Ishikawa (cell line): ENCODE results near the gene PLA2G2D.

ENCODE experiments used
- CEBPB ChIP-seq: IDR thresholded peaks from 2 replicates; pipeline ENCODE4 v1.6.1; 2012
- CREB1 ChIP-seq: IDR thresholded peaks from 2 replicates; pipeline ENCODE4 v1.6.1; 2012; ENCODE audit warnings: low read depth
- EGR1 ChIP-seq: IDR thresholded peaks from 2 replicates; pipeline ENCODE4 v1.6.1; 2012
- EP300 ChIP-seq: IDR thresholded peaks from 2 replicates; pipeline ENCODE4 v1.6.1; 2012; ENCODE audit warnings: borderline replicate concordance
- FOXM1 ChIP-seq: IDR thresholded peaks from 2 replicates; pipeline ENCODE4 v1.6.1; 2012; ENCODE audit warnings: low read depth, borderline replicate concordance
- NFIC ChIP-seq: IDR thresholded peaks from 2 replicates; pipeline ENCODE4 v1.6.1; 2012
- RAD21 ChIP-seq: IDR thresholded peaks from 2 replicates; pipeline ENCODE4 v1.6.1; 2012; ENCODE audit warnings: low read depth
- TAF1 ChIP-seq: IDR thresholded peaks from 2 replicates; pipeline ENCODE4 v1.6.1; 2012; ENCODE audit warnings: low read depth, mild to moderate bottlenecking
- TCF12 ChIP-seq: IDR thresholded peaks from 2 replicates; pipeline ENCODE4 v1.6.1; 2012; ENCODE audit warnings: low read depth
- TEAD4 ChIP-seq: IDR thresholded peaks from 2 replicates; pipeline ENCODE4 v1.6.1; 2012
- YY1 ChIP-seq: IDR thresholded peaks from 2 replicates; pipeline ENCODE4 v1.6.1; 2012; ENCODE audit warnings: low read depth
- ZBTB7A ChIP-seq: IDR thresholded peaks from 2 replicates; pipeline ENCODE4 v1.6.1; 2012; ENCODE audit warnings: low read depth
- TF ChIP-seq, protein P1 (sequence below): IDR thresholded peaks from 2 replicates; pipeline ENCODE4 v1.6.1; 2012
- TF ChIP-seq, protein P2 (sequence below): IDR thresholded peaks from 2 replicates; pipeline ENCODE4 v1.6.1; 2012
- TF ChIP-seq, protein P3 (sequence below): IDR thresholded peaks from 2 replicates; pipeline ENCODE4 v1.6.1; 2012; ENCODE audit warnings: low read depth, mild to moderate bottlenecking

Gene PLA2G2D

DNA sequence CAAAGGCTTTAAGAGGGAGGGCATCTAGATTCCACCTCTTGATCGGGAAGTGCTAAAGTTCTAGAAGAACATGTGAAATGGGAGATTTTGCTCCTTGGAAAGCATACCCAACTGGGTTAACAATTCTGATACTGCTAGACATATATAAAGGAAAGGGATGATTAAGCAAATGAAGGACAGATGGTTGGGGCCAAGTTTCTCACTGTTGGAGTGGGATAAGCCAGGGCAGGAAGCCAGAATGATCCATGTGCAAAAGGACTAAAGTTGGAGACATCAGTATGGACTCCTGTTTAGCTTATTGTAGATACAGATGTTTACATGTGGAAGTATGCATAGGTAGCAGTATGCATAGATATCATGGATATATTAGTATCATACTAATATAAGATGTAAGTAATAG lies 32.5 kb downstream of the PLA2G2D start:
- TF ChIP-seq, protein P1, sequence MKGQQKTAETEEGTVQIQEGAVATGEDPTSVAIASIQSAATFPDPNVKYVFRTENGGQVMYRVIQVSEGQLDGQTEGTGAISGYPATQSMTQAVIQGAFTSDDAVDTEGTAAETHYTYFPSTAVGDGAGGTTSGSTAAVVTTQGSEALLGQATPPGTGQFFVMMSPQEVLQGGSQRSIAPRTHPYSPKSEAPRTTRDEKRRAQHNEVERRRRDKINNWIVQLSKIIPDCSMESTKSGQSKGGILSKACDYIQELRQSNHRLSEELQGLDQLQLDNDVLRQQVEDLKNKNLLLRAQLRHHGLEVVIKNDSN, result no peak
- TF ChIP-seq FOXM1 (no peak), NFIC (no peak), CEBPB (no peak), TAF1 (no peak), YY1 (no peak), ZBTB7A (no peak), EGR1 (no peak), CREB1 (no peak), TCF12 (no peak), RAD21 (no peak), EP300 (no peak)
- TF ChIP-seq, protein P2, sequence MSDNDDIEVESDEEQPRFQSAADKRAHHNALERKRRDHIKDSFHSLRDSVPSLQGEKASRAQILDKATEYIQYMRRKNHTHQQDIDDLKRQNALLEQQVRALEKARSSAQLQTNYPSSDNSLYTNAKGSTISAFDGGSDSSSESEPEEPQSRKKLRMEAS, result no peak
- TF ChIP-seq, protein P3, sequence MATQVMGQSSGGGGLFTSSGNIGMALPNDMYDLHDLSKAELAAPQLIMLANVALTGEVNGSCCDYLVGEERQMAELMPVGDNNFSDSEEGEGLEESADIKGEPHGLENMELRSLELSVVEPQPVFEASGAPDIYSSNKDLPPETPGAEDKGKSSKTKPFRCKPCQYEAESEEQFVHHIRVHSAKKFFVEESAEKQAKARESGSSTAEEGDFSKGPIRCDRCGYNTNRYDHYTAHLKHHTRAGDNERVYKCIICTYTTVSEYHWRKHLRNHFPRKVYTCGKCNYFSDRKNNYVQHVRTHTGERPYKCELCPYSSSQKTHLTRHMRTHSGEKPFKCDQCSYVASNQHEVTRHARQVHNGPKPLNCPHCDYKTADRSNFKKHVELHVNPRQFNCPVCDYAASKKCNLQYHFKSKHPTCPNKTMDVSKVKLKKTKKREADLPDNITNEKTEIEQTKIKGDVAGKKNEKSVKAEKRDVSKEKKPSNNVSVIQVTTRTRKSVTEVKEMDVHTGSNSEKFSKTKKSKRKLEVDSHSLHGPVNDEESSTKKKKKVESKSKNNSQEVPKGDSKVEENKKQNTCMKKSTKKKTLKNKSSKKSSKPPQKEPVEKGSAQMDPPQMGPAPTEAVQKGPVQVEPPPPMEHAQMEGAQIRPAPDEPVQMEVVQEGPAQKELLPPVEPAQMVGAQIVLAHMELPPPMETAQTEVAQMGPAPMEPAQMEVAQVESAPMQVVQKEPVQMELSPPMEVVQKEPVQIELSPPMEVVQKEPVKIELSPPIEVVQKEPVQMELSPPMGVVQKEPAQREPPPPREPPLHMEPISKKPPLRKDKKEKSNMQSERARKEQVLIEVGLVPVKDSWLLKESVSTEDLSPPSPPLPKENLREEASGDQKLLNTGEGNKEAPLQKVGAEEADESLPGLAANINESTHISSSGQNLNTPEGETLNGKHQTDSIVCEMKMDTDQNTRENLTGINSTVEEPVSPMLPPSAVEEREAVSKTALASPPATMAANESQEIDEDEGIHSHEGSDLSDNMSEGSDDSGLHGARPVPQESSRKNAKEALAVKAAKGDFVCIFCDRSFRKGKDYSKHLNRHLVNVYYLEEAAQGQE, result no peak

DNA sequence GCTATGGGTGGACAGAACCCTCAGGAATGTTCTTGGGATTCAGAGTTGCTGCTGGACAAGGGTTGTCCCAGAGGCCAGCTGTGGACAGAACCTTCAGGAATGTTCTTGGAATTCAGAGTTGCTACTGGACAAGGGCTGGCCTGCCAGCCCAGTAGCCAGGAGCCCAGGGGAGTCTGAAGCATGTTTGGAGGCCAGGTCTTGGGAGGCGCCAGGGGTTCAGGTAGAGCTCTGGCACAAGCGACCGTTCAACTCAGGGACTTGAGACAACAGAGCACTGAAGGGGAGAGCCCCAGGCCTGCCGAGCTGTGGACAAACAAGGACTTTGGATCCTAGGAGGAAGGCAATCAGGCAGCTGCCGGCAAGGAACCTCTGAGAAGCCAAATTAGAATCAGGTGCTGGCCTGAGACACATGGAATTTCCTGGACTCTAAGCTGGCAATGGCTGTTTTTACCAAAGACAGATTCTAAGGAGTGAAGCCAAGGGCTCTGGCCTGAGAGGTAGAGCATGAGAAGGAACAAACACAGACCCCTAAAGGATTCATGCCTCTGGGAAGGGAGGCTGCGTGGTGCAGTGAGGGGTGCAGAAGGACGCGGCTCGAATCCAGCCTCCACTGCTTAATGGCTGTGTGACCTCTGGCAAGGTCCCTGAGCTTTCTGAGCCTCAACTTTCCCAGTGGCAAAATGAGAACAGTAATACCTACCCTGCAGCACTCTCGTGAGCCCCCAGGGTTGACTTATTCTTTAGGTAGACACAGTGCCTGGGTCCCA lies 36.0 kb downstream of the PLA2G2D start:
- TF ChIP-seq, protein P1, result no peak
- TF ChIP-seq FOXM1, result no peak

DNA sequence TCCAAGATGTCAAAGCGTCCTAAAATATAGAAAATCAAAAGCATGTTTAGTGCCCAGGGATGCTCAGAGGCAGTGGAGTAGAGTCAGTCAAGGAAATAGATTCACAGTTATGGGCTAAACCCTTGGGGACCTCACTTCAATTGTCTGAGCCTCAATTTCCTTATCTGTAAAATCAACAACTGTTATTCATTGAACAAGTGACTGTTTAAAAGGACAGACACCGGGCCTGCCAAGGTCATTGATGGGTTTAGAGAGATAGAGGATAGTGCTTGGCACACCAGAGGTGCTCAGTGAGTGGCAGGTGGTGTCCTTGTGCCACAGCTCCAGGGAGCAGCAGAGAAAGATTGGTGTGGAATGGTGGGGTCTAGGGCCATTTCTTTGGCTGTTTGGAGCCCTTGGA lies 36.6 kb downstream of the PLA2G2D start:
- TF ChIP-seq YY1 (no peak), CEBPB (no peak), NFIC (no peak), TCF12 (no peak), TEAD4 (no peak), ZBTB7A (no peak), EGR1 (no peak), EP300 (no peak), CREB1 (no peak), RAD21 (no peak), FOXM1 (no peak), TAF1 (no peak)
- TF ChIP-seq, protein P1, result no peak
- TF ChIP-seq, protein P3, result no peak
- TF ChIP-seq, protein P2, result no peak

DNA sequence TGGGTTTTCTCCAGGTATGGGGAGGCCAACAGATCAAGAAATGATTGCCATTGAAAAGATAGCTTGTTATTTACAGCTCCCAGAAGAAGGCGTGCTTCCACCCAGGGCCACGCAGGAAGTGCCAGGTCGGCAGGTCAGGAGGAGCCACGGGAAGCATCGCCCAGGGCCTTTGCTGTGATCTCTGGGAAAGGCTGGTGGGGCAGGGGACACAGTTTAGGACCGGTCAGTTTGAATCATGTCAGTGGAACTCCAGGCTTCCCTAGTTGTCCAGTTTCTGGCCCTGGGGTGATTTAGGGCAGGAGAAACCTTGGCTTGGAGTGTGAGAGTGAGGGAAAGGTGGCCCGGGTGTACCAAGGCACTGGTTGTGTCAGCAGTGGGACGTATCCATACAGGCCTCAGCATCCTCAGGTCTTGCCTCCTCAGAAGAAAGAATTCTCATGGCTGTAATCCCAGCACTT lies 38.0 kb downstream of the PLA2G2D start:
- TF ChIP-seq TAF1, result no peak

DNA sequence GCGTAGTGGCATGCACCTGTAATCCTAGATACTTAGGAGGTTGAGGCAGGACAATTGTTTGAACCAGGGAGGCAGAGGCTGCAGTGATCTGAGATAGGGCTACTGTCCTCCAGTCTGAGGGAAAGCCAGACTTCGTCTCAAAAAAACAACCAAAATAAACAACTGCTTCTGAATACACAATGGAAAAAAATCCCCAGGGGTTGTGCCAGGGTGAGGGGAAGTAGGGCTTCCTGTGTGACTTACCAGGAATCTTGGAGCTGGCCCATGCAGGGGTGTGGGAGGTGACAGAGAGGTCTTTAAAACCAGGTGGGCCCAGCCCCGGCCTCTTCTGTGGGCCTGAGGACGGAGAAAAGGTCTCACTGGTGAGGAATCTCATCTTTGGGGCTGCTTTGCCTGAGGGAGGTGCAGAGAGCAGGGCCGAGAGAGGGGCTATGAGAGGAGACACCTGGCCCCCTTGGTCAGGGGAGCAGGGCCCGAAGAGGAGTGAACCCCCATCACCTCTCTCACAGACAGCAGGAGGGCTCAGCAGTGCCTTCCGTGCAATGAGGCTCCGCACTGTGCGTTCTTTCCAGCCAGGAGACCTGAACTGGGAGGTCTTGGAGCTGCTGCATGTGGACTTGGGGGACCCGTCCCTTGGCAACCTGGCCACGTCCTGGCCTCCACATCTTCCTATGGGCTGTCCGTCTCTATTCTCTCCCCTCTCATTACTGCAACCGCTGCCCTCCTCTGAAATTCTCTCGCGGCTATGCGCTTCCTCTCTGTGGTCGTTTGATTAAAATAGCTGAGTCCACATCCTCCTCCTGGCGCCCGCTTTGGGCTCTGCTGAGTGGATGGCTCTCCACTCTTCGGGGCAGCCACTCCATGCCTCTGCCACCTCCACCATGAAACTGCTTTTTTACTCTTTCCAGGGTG lies 38.6 kb downstream of the PLA2G2D start:
- TF ChIP-seq, protein P2, result no peak
